Neural crest cell (in vitro differentiated cells): ENCODE data around the gene ARHGEF17. TPM values are rescaled to one million over a fixed set of nuclear protein-coding genes. Genes with fewer than 3 reads are reported as not detected.

Source experiments
- DNase-seq: peaks from one replicate; pipeline ENCODE4 v3.0.0; 2021; ENCODE audit warnings: low read depth, mixed read lengths, low spot score
- H3K27ac Mint-ChIP-seq: one replicate; pipeline ENCODE4 v1.8.0; 2021; ENCODE audit warnings: mild to moderate bottlenecking, mixed read lengths; ENCODE audit not compliant: unreplicated experiment
- H3K27me3 Mint-ChIP-seq: 2 replicates; pipeline ENCODE4 v1.8.0; 2021; ENCODE audit warnings: low read depth, mild to moderate bottlenecking, mixed read lengths
- H3K36me3 Mint-ChIP-seq: 2 replicates; pipeline ENCODE4 v1.8.0; 2021; ENCODE audit warnings: low read depth, mild to moderate bottlenecking, mixed read lengths
- H3K4me1 Mint-ChIP-seq: 2 replicates; pipeline ENCODE4 v1.8.0; 2021; ENCODE audit warnings: mixed read lengths
- H3K4me3 Mint-ChIP-seq: one replicate; pipeline ENCODE4 v1.8.0; 2021; ENCODE audit warnings: mild to moderate bottlenecking, mixed read lengths
- H3K9me3 Mint-ChIP-seq: 2 replicates; pipeline ENCODE4 v1.8.0; 2021; ENCODE audit warnings: mixed read lengths
- total RNA-seq: library from RNA; stranded (reverse); gene quantifications from 2 replicates; pipeline ENCODE4 v1.2.1, GENCODE V29; 2021
- TF ChIP-seq, protein P1 (sequence below): fragments of 200-600 bp; sonication (generic); conservative IDR thresholded peaks from 2 replicates; pipeline ENCODE4 v1.5.0; 2021; ENCODE audit warnings: antibody characterized with exemption, mild to moderate bottlenecking

The ARHGEF17 gene
- total RNA-seq, 1 donor from 2014 or later, result 55.7 TPM

DNA sequence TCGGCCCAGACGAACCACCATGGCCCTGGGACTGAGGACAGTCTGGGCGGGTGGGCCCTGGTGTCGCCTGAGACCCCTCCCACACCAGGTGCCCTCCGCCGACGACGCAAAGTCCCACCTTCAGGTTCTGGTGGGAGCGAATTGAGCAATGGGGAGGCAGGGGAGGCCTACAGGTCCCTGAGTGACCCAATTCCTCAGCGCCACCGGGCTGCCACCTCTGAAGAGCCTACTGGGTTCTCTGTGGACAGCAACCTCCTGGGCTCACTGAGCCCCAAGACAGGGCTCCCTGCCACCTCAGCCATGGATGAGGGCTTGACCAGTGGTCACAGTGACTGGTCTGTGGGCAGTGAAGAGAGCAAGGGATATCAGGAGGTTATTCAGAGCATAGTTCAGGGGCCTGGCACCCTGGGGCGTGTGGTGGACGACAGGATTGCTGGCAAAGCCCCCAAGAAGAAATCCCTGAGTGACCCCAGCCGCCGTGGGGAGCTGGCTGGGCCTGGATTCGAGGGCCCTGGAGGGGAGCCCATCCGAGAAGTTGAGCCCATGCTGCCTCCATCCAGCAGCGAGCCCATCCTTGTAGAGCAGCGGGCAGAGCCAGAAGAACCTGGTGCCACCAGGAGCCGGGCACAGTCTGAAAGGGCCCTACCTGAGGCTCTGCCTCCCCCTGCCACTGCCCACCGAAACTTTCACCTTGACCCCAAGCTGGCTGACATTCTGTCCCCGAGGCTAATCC, 2.8 kb downstream of the ARHGEF17 start:
- no peak for DNase-seq
- peaks cover 60% of the 10 kb centered on the region for H3K4me1 Mint-ChIP-seq
- H3K4me3 Mint-ChIP-seq, result no peak overlapping the region
- H3K27me3 Mint-ChIP-seq, result no peaks in the 10 kb centered on the region
- TF ChIP-seq, protein P1, sequence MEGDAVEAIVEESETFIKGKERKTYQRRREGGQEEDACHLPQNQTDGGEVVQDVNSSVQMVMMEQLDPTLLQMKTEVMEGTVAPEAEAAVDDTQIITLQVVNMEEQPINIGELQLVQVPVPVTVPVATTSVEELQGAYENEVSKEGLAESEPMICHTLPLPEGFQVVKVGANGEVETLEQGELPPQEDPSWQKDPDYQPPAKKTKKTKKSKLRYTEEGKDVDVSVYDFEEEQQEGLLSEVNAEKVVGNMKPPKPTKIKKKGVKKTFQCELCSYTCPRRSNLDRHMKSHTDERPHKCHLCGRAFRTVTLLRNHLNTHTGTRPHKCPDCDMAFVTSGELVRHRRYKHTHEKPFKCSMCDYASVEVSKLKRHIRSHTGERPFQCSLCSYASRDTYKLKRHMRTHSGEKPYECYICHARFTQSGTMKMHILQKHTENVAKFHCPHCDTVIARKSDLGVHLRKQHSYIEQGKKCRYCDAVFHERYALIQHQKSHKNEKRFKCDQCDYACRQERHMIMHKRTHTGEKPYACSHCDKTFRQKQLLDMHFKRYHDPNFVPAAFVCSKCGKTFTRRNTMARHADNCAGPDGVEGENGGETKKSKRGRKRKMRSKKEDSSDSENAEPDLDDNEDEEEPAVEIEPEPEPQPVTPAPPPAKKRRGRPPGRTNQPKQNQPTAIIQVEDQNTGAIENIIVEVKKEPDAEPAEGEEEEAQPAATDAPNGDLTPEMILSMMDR, result no peak
- H3K9me3 Mint-ChIP-seq, result no peaks in the 10 kb centered on the region
- H3K36me3 Mint-ChIP-seq, result no peaks in the 10 kb centered on the region
- H3K27ac Mint-ChIP-seq, result no peak overlapping the region

DNA sequence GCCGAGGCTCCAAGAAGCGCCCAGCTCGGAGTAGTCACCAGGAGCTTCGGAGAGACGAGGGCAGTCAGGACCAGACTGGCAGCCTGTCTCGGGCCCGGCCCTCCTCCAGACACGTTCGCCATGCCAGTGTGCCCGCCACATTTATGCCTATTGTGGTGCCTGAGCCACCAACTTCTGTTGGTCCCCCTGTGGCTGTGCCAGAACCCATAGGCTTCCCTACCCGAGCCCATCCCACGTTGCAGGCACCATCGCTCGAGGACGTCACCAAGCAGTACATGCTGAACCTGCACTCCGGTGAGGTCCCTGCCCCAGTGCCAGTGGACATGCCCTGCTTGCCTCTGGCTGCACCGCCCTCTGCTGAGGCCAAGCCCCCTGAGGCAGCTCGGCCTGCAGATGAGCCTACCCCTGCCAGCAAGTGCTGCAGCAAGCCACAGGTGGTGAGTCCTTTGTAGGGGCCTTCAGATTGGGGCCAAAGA, 3.4 kb downstream of the ARHGEF17 start:
- peak overlapping the region; percentile 81 for H3K4me3 Mint-ChIP-seq
- no peak for DNase-seq
- H3K9me3 Mint-ChIP-seq, result no peaks in the 10 kb centered on the region
- H3K4me1 Mint-ChIP-seq, result peaks cover 65% of the 10 kb centered on the region
- H3K36me3 Mint-ChIP-seq, result no peaks in the 10 kb centered on the region
- H3K27me3 Mint-ChIP-seq, result no peaks in the 10 kb centered on the region
- no peak overlapping the region for H3K27ac Mint-ChIP-seq
- TF ChIP-seq, protein P1, result no peak

DNA sequence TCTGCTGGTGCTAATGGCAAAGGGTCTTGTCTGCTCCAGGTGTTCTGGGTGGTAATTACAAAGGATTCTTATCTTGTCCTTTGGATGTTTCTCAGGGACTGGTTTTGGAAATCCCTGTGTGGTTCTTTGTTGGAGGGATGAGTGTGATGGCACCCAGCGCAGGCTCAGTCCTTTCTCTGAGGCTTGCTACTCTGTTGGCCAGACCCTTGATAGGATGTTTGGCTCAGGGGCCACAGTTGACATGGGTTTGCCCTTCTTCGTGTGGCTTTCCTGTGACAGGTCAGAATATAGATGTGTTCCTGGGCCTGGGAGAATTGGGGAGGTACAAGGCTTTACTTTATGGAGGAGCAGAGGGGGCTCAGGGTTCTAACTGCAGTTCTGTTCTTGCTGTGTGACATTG, 4.0 kb downstream of the ARHGEF17 start:
- Mint-ChIP-seq H3K27me3 (no peaks in the 10 kb centered on the region), H3K9me3 (no peaks in the 10 kb centered on the region), H3K4me1 (peaks cover 61% of the 10 kb centered on the region), H3K4me3 (peak overlapping the region; percentile 81), H3K27ac (no peak overlapping the region), H3K36me3 (no peaks in the 10 kb centered on the region)
- TF ChIP-seq, protein P1, result no peak
- DNase-seq, result no peak

DNA sequence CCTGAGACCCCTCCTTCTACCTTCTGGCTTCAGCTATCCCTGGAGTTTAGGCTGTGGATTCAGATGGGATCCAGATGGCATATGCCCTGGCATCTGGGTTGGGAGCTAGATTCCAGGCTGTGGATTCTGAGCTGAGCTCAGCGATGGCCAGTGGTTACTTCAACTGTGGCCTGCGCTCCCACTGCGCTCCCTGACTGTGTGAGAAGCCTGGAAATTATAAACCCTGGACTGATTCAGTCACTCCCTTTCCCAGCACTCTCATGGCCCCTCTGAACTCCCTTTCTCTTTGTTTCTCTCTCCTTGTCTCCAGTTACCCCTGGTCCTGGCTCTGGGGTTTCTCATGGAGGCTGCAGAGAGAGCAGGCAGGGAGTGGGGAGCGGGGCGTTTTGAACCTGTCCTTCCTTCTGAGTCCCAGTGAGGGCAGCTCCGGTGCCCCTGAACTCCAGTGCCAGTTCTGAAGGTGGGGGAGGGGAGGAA, 4.8 kb downstream of the ARHGEF17 start:
- H3K9me3 Mint-ChIP-seq, result no peaks in the 10 kb centered on the region
- TF ChIP-seq, protein P1, result no peak
- H3K27me3 Mint-ChIP-seq, result no peaks in the 10 kb centered on the region
- H3K4me3 Mint-ChIP-seq, result peak overlapping the region; percentile 78
- no peaks in the 10 kb centered on the region for H3K36me3 Mint-ChIP-seq
- peaks cover 57% of the 10 kb centered on the region for H3K4me1 Mint-ChIP-seq
- no peak for DNase-seq
- peak overlapping the region; percentile 94 for H3K27ac Mint-ChIP-seq

DNA sequence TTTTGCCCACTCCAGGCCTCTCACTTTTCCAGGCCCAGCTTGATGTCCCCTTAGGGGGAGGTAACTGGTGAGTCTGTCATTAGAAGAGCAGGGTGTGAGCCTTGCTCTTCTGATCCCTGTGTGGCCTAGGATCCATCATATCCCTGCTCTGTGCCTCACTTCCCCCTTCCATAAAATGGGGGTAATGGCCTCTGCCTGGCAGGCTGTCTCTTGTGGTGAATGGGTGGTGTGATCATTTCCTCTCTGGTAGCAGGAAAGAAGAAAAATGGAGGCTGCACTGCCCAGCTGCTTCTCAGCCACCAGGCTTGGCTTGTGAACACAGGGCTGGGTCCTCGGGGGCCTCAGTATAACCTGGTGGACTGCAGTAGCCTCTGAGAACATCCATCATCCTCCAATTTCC, 5.6 kb downstream of the ARHGEF17 start:
- no peak overlapping the region for H3K27ac Mint-ChIP-seq
- peak overlapping the region; percentile 78 for H3K4me3 Mint-ChIP-seq

More for the DNA sequence above, 5.6 kb downstream of the ARHGEF17 start:
- peaks cover 60% of the 10 kb centered on the region for H3K4me1 Mint-ChIP-seq
- no peaks in the 10 kb centered on the region for H3K9me3 Mint-ChIP-seq
- TF ChIP-seq, protein P1, result no peak
- DNase-seq, result no peak
- peaks cover 3% of the 10 kb centered on the region for H3K36me3 Mint-ChIP-seq
- no peaks in the 10 kb centered on the region for H3K27me3 Mint-ChIP-seq
